Measurements from ENCODE around the gene TIMP2. TPM values are rescaled to one million over a fixed set of nuclear protein-coding genes. Genes with fewer than 3 reads are reported as not detected.

The TIMP2 gene
- total and polyA plus RNA-seq, 2 of the 4 experiments (the other 2 are of a cell fraction), result 43.9 to 416 TPM

DNA sequence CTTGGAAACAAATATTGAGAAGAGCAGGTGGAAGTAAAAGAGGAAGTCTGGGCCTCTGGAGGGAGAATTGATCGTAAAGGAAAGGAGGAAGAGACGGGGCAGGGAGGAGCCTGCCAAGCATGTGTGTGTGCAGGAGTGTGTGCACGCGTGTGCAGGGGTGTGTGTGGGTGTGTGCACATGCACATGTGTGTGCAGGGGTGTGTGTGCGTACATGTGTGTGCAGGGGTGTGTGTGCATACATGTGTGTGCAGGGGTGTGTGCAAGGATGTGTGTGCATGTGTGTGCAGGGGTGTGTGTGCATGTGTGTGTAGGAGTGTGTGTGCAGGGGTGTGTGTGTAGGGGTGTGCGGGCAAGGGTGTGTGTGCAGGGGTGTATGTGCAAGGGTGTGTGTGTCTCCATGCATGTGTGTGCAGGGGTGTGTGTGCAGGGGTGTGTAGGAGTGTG, 32.2 kb downstream of the TIMP2 start:
- POLR2A ChIA-PET (ENCODE audit: unreplicated experiment), result no interaction called here
- peaks cover 40 to 95% of the 10 kb centered on the region in 2 experiments for H3K79me1 ChIP-seq (ENCODE audit: low read depth in 1 of 2, low read length in 2 of 2)
- H2BK20ac ChIP-seq (ENCODE audit: low read depth, low read length), result no peak overlapping the region
- WGBS, 2 experiments (ENCODE audit: extremely low coverage in 2 of 2, insufficient read length in 1 of 2), result 84% methylated on average over 3 of the region's 6 CpGs; no CpG with 5 or more reads in 1 of the 2 experiments
- no peak overlapping the region for H3K4ac ChIP-seq (ENCODE audit: low read depth, low read length)
- H3K4me3 ChIP-seq (ENCODE audit: insufficient read depth, low read depth, low read length), result no peak overlapping the region
- no peak for ATAC-seq (ENCODE audit: low read depth)
- no peaks in the 10 kb centered on the region for H3K9me3 ChIP-seq (ENCODE audit: control insufficient read depth, insufficient read depth, low read length)
- H3K36me3 ChIP-seq (ENCODE audit: control insufficient read depth, insufficient read depth, low read length), result peaks cover 26% of the 10 kb centered on the region
- no peak overlapping the region for H2BK15ac ChIP-seq (ENCODE audit: low read depth, low read length)
- no peak overlapping the region for H3K56ac ChIP-seq (ENCODE audit: extremely low read depth, insufficient read depth, low read length)
- H3K9me1 ChIP-seq (ENCODE audit: insufficient read depth, low read length), result peaks cover 43% of the 10 kb centered on the region
- intact Hi-C loops (cut with micrococcal nuclease), result no loop called here
- H3K23ac ChIP-seq (ENCODE audit: low read depth, low read length), result no peak overlapping the region
- peaks cover 95% of the 10 kb centered on the region for H4K20me1 ChIP-seq (ENCODE audit: insufficient read depth, low read length)
- no peak overlapping the region for H4K91ac ChIP-seq (ENCODE audit: insufficient read depth, low read depth, low read length)
- H2BK120ac ChIP-seq (ENCODE audit: low read depth, low read length), result no peak overlapping the region
- no peak overlapping the region for H3K27ac ChIP-seq (ENCODE audit: insufficient read depth, low read length)
- TF ChIP-seq POLR2A (IDR thresholded peaks at IDR 0.05; ENCODE audit: low read depth, low read length), result no peak
- TF ChIP-seq CEBPB (IDR thresholded peaks at IDR 0.05; ENCODE audit: low read depth, low read length), result no peak
- no peak for TF ChIP-seq CHD1 (IDR thresholded peaks at IDR 0.05; ENCODE audit: low read depth, low read length)
- no peak for TF ChIP-seq MXI1 (IDR thresholded peaks at IDR 0.05; ENCODE audit: borderline replicate concordance, low read depth, low read length)
- no peak for TF ChIP-seq MAZ (IDR thresholded peaks at IDR 0.05; ENCODE audit: borderline replicate concordance, low read depth, low read length)
- TF ChIP-seq, protein P1, sequence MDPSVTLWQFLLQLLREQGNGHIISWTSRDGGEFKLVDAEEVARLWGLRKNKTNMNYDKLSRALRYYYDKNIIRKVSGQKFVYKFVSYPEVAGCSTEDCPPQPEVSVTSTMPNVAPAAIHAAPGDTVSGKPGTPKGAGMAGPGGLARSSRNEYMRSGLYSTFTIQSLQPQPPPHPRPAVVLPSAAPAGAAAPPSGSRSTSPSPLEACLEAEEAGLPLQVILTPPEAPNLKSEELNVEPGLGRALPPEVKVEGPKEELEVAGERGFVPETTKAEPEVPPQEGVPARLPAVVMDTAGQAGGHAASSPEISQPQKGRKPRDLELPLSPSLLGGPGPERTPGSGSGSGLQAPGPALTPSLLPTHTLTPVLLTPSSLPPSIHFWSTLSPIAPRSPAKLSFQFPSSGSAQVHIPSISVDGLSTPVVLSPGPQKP (IDR thresholded peaks at IDR 0.05; ENCODE audit: borderline replicate concordance, low read depth, low read length), result no peak
- TF ChIP-seq RCOR1 (IDR thresholded peaks at IDR 0.05; ENCODE audit: insufficient replicate concordance, low read length), result no peak
- TF ChIP-seq, protein P2, sequence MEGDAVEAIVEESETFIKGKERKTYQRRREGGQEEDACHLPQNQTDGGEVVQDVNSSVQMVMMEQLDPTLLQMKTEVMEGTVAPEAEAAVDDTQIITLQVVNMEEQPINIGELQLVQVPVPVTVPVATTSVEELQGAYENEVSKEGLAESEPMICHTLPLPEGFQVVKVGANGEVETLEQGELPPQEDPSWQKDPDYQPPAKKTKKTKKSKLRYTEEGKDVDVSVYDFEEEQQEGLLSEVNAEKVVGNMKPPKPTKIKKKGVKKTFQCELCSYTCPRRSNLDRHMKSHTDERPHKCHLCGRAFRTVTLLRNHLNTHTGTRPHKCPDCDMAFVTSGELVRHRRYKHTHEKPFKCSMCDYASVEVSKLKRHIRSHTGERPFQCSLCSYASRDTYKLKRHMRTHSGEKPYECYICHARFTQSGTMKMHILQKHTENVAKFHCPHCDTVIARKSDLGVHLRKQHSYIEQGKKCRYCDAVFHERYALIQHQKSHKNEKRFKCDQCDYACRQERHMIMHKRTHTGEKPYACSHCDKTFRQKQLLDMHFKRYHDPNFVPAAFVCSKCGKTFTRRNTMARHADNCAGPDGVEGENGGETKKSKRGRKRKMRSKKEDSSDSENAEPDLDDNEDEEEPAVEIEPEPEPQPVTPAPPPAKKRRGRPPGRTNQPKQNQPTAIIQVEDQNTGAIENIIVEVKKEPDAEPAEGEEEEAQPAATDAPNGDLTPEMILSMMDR (conservative IDR thresholded peaks at IDR 0.05; ENCODE audit: low read depth, low read length), result no peak
- TF ChIP-seq MAFK (IDR thresholded peaks at IDR 0.05; ENCODE audit: low read depth, low read length), result no peak
- TF ChIP-seq SMC3 (IDR thresholded peaks at IDR 0.05; ENCODE audit: low read depth, low read length), result no peak
- no peak for TF ChIP-seq RAD21 (IDR thresholded peaks at IDR 0.05; ENCODE audit: low read length)
- TF ChIP-seq RFX5 (IDR thresholded peaks at IDR 0.05; ENCODE audit: low read depth, low read length), result no peak
- no peak for TF ChIP-seq FOS (IDR thresholded peaks at IDR 0.05; ENCODE audit: low read depth, low read length)
- TF ChIP-seq, protein P3, sequence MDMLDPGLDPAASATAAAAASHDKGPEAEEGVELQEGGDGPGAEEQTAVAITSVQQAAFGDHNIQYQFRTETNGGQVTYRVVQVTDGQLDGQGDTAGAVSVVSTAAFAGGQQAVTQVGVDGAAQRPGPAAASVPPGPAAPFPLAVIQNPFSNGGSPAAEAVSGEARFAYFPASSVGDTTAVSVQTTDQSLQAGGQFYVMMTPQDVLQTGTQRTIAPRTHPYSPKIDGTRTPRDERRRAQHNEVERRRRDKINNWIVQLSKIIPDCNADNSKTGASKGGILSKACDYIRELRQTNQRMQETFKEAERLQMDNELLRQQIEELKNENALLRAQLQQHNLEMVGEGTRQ (IDR thresholded peaks at IDR 0.05; ENCODE audit: low read depth, low read length), result no peak
- TF ChIP-seq BHLHE40 (IDR thresholded peaks at IDR 0.05; ENCODE audit: low read depth, low read length), result no peak
- TF ChIP-seq NFE2L2 (IDR thresholded peaks at IDR 0.05; ENCODE audit: low read depth, low read length), result no peak
- BruUV-seq (replicated peaks), result no TSS peak
- CTCF ChIA-PET, result no interaction called here
- no peak overlapping the region for H4K5ac ChIP-seq (ENCODE audit: low read depth, low read length)
- H3K4me1 ChIP-seq (ENCODE audit: control insufficient read depth, insufficient read depth, low read length), result peaks cover 25% of the 10 kb centered on the region
- H2AK5ac ChIP-seq (ENCODE audit: low read depth, low read length), result no peak overlapping the region
- H2AK9ac ChIP-seq (replicated peaks; ENCODE audit: low read depth, low read length, poor library complexity), result no peak overlapping the region
- in situ Hi-C loops (cut with MboI; ENCODE audit: low sequenced_read_pairs), result no loop called here
- no peak overlapping the region for H4K8ac ChIP-seq (ENCODE audit: low read depth in 2 of 2, low read length in 2 of 2)
- H2AFZ ChIP-seq (replicated peaks; ENCODE audit: low read length, poor library complexity), result no peak overlapping the region
- no peak for DNase-seq
- no peak overlapping the region for H3K14ac ChIP-seq (replicated peaks; ENCODE audit: low read depth, low read length)
- H2BK5ac ChIP-seq (ENCODE audit: low read depth, low read length, poor library complexity, severe bottlenecking), result no peak overlapping the region
- H3K9ac ChIP-seq (ENCODE audit: low read depth, low read length), result no peak overlapping the region
- H3K27me3 ChIP-seq (ENCODE audit: control insufficient read depth, insufficient read depth, low read length), result no peaks in the 10 kb centered on the region
- no peak overlapping the region for H3K18ac ChIP-seq (ENCODE audit: low read depth, low read length)
- H3K4me2 ChIP-seq (ENCODE audit: low read depth, low read length), result no peak overlapping the region
- dilution Hi-C loops (cut with HindIII; ENCODE audit: low sequenced_read_pairs, unreplicated experiment), result no loop called here
